ENCODE data around the gene AGR2.

- TF ChIP-seq CTCF (conservative IDR thresholded peaks at IDR 0.05; ENCODE audit: low read length) (no peak), EZH2phosphoT487 (IDR thresholded peaks at IDR 0.05; ENCODE audit: borderline replicate concordance) (no peak)
Measured at GRCh38 chr7:16791905-16792698, 12.7 kb downstream of the AGR2 start.

Measured in Loucy (cell line).